Measurements from ENCODE around the gene NIPAL4.

DNA sequence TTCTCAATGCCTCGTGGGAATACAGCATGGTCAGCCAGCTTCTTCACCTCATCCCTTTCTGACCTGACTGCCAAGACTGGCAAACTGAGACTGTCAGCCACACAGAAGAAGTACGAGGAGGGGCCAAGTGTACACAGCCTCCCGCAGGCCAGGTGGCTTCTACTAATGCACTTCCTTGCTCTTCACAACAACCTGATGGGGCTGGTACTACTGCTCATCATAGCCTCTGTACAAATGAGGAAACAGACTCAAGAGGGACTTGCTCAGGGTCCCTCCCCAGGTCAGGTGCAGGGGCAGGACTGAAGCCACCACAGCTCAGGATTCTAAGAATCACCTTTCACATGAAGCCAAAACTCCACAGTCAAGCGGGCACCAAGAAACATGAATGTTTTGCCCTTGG, 21.3 kb downstream of the NIPAL4 start:
- TF ChIP-seq, protein P1, sequence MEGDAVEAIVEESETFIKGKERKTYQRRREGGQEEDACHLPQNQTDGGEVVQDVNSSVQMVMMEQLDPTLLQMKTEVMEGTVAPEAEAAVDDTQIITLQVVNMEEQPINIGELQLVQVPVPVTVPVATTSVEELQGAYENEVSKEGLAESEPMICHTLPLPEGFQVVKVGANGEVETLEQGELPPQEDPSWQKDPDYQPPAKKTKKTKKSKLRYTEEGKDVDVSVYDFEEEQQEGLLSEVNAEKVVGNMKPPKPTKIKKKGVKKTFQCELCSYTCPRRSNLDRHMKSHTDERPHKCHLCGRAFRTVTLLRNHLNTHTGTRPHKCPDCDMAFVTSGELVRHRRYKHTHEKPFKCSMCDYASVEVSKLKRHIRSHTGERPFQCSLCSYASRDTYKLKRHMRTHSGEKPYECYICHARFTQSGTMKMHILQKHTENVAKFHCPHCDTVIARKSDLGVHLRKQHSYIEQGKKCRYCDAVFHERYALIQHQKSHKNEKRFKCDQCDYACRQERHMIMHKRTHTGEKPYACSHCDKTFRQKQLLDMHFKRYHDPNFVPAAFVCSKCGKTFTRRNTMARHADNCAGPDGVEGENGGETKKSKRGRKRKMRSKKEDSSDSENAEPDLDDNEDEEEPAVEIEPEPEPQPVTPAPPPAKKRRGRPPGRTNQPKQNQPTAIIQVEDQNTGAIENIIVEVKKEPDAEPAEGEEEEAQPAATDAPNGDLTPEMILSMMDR (IDR thresholded peaks at IDR 0.05; ENCODE audit: low read depth, low read length, poor library complexity, severe bottlenecking) = no peak
- TF ChIP-seq EZH2phosphoT487 (IDR thresholded peaks at IDR 0.05; ENCODE audit: borderline replicate concordance, low read length) = no peak

Data from DOHH2 (cell line).